ENCODE measurements around the gene MYB. TPM values are rescaled to one million over a fixed set of nuclear protein-coding genes. Genes with fewer than 3 reads are reported as not detected.

MYB gene
- total RNA-seq, 1 experiment from 2014 or later: 8.3 TPM

DNA sequence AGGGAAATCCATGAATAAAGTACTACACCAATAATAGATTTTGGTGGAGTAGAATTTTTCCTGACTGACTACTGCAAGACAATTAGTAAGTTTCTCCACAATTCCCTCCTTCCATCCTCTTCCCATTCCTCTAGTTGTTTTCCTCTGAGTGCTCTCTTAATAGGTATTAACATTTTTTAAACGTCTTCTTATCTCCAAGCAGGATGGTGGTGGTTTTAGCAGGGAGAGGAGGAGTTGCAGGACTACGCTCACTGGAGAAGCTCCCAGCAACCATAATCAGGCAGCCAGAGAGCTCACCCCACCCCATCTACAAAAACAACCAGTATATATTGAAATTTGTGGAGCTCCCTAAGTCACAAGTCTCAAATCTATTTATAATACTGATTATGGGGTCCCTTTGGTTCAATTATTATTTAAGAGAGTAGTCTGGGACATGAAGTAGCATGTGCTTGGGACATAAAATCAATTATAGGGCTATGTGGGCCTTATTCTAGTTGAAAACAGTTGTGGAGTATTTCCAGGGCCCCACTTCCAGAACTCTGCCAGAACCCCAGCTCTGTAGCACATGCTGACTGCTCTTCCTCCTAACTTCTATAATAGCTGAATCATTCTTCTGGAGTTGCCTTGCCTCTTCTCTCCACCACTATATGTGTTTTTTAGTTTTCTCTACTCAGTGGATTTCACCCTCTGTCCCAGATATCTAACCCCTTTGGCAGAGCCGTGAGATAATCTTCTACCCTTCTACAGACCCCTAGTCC, 49.8 kb downstream of the MYB start:
- Histone ChIP-seq H3K36me3 (ENCODE audit: insufficient read depth, low read length, poor library complexity, severe bottlenecking) (no peaks in the 10 kb centered on the region), H3K4me3 (ENCODE audit: low read depth, low read length, poor library complexity, severe bottlenecking) (no peak overlapping the region), H3K27me3 (replicated peaks; ENCODE audit: insufficient read depth, low read depth, low read length, poor library complexity) (no peaks in the 10 kb centered on the region), H3K9me3 (ENCODE audit: low read depth, low read length, poor library complexity, severe bottlenecking) (no peaks in the 10 kb centered on the region), H3K27ac (ENCODE audit: low read depth, low read length, poor library complexity, severe bottlenecking) (no peak overlapping the region), H3K4me1 (ENCODE audit: insufficient read depth, low read length, poor library complexity, severe bottlenecking) (no peaks in the 10 kb centered on the region)
- POLR2A ChIA-PET (ENCODE audit: low non-redundant PET): no interaction called here
- no peak for DNase-seq (ENCODE audit: low spot score)
- intact Hi-C loops (cut with micrococcal nuclease; ENCODE audit: unreplicated experiment): no loop called here
- TF ChIP-seq, protein P1, sequence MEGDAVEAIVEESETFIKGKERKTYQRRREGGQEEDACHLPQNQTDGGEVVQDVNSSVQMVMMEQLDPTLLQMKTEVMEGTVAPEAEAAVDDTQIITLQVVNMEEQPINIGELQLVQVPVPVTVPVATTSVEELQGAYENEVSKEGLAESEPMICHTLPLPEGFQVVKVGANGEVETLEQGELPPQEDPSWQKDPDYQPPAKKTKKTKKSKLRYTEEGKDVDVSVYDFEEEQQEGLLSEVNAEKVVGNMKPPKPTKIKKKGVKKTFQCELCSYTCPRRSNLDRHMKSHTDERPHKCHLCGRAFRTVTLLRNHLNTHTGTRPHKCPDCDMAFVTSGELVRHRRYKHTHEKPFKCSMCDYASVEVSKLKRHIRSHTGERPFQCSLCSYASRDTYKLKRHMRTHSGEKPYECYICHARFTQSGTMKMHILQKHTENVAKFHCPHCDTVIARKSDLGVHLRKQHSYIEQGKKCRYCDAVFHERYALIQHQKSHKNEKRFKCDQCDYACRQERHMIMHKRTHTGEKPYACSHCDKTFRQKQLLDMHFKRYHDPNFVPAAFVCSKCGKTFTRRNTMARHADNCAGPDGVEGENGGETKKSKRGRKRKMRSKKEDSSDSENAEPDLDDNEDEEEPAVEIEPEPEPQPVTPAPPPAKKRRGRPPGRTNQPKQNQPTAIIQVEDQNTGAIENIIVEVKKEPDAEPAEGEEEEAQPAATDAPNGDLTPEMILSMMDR (conservative IDR thresholded peaks at IDR 0.05; ENCODE audit: low read depth, low read length): no peak
- TF ChIP-seq EZH2 (IDR thresholded peaks at IDR 0.05; ENCODE audit: borderline replicate concordance, low read depth, low read length, poor library complexity, severe bottlenecking): no peak
- BruUV-seq (replicated peaks): no TSS peak
- CTCF ChIA-PET: no interaction called here

GRCh38 chr6:135231469-135231844, 50.3 kb downstream of the MYB start:
- H3K27ac ChIP-seq (ENCODE audit: low read depth, low read length, poor library complexity, severe bottlenecking): no peak overlapping the region
- TF ChIP-seq, protein P1 (conservative IDR thresholded peaks at IDR 0.05; ENCODE audit: low read depth, low read length): no peak
- TF ChIP-seq EZH2 (IDR thresholded peaks at IDR 0.05; ENCODE audit: borderline replicate concordance, low read depth, low read length, poor library complexity, severe bottlenecking): no peak
- no peak overlapping the region for H3K4me3 ChIP-seq (ENCODE audit: low read depth, low read length, poor library complexity, severe bottlenecking)
- BruUV-seq (replicated peaks): no TSS peak
- H3K4me1 ChIP-seq (ENCODE audit: insufficient read depth, low read length, poor library complexity, severe bottlenecking): no peaks in the 10 kb centered on the region
- no peaks in the 10 kb centered on the region for H3K36me3 ChIP-seq (ENCODE audit: insufficient read depth, low read length, poor library complexity, severe bottlenecking)
- no peaks in the 10 kb centered on the region for H3K9me3 ChIP-seq (ENCODE audit: low read depth, low read length, poor library complexity, severe bottlenecking)
- POLR2A ChIA-PET (ENCODE audit: low non-redundant PET): interaction anchor here (0.6 kb wide), 1 partner anchor 103 kb away, joined by 4 read pairs; no protein-coding TSS in a partner anchor
- CTCF ChIA-PET: no interaction called here
- H3K27me3 ChIP-seq (replicated peaks; ENCODE audit: insufficient read depth, low read depth, low read length, poor library complexity): no peaks in the 10 kb centered on the region
- DNase-seq (ENCODE audit: low spot score): no peak
- intact Hi-C loops (cut with micrococcal nuclease; ENCODE audit: unreplicated experiment): no loop called here

DNA sequence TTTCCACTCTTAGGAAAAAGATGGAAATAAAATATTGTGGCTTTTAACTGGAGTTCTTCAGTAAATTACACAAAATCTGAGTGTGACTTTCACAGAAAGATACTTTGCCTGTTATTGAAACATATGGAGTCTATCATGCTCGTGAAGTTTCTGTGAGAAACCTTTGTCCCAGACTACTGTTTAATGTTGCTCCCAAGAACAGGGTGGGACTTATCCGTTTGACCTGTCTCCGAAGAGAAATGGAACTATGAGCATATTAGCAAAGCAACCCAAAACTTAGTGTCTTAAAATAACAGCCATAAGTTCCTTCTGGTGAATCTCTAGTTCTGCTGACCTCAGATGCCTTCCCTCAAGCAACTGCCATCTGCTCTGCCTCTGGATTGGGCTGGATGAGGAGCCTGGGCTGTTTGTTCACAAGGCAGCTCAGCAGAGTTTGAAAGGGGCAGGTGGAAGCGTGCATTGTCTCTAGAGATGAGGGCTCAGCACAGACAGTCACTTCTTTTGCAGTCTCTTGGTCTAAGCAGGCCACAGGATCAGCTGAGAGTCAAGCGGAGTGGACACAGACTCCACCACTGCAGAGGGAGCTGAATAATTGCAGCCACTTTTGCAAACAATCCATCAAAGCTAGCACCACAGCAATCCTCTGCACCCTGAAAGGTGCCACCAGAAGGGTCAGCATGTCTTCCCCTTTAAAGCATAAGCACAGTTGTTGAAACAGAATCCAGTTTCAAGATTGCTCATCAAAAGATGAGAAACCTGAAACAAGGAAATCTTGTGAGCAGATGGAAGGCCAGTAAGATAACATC, 52.8 kb downstream of the MYB start:
- TF ChIP-seq, protein P1 (conservative IDR thresholded peaks at IDR 0.05; ENCODE audit: low read depth, low read length): no peak
- no peak for TF ChIP-seq EZH2 (IDR thresholded peaks at IDR 0.05; ENCODE audit: borderline replicate concordance, low read depth, low read length, poor library complexity, severe bottlenecking)
- no peak overlapping the region for H3K4me3 ChIP-seq (ENCODE audit: low read depth, low read length, poor library complexity, severe bottlenecking)
- ChIA-PET POLR2A (ENCODE audit: low non-redundant PET) (no interaction called here), CTCF (no interaction called here)
- H3K36me3 ChIP-seq (ENCODE audit: insufficient read depth, low read length, poor library complexity, severe bottlenecking): no peaks in the 10 kb centered on the region
- no peaks in the 10 kb centered on the region for H3K4me1 ChIP-seq (ENCODE audit: insufficient read depth, low read length, poor library complexity, severe bottlenecking)
- no TSS peak for BruUV-seq (replicated peaks)
- no peaks in the 10 kb centered on the region for H3K27me3 ChIP-seq (replicated peaks; ENCODE audit: insufficient read depth, low read depth, low read length, poor library complexity)
- intact Hi-C loops (cut with micrococcal nuclease; ENCODE audit: unreplicated experiment): no loop called here
- no peak for DNase-seq (ENCODE audit: low spot score)
- no peaks in the 10 kb centered on the region for H3K9me3 ChIP-seq (ENCODE audit: low read depth, low read length, poor library complexity, severe bottlenecking)
- H3K27ac ChIP-seq (ENCODE audit: low read depth, low read length, poor library complexity, severe bottlenecking): no peak overlapping the region
